ENCODE data around the gene LCK.

GRCh38 chr1:32219022-32219421 is 32.0 kb upstream of the LCK start:
- TF ChIP-seq NFE2L1 (CRISPR knock-in tag; IDR thresholded peaks at IDR 0.05): no peak
- no peak for TF ChIP-seq CTCF (IDR thresholded peaks at IDR 0.05)
- TF ChIP-seq E2F1 (CRISPR knock-in tag; IDR thresholded peaks at IDR 0.05): no peak
- TF ChIP-seq CREM (CRISPR knock-in tag; IDR thresholded peaks at IDR 0.05): no peak
- no peak for TF ChIP-seq ATF3 (CRISPR knock-in tag; conservative IDR thresholded peaks at IDR 0.05)
- no peak for TF ChIP-seq ZSCAN18 (CRISPR knock-in tag; IDR thresholded peaks at IDR 0.05)
- TF ChIP-seq NR2C2 (CRISPR knock-in tag; IDR thresholded peaks at IDR 0.05): no peak
- TF ChIP-seq NR1H2 (CRISPR knock-in tag; IDR thresholded peaks at IDR 0.05): no peak
- TF ChIP-seq JUN (CRISPR knock-in tag; IDR thresholded peaks at IDR 0.05): no peak
- TF ChIP-seq AFF4 (CRISPR knock-in tag; IDR thresholded peaks at IDR 0.05; ENCODE audit: borderline replicate concordance): no peak
- TF ChIP-seq CBFB (CRISPR knock-in tag; IDR thresholded peaks at IDR 0.05; ENCODE audit: low read depth): no peak
